Breast epithelium (tissue), 4 donors: ENCODE data around the gene ZFP62. TPM values are rescaled to one million over a fixed set of nuclear protein-coding genes. Genes with fewer than 3 reads are reported as not detected.
A peak's percentile ranks its signal among the peaks of the same experiment; 100 is the strongest.

ENCODE experiments used
- DNase-seq, 2 donors: peaks; one replicate each; pipeline ENCODE4 v3.0.0-alpha.2; 2019; ENCODE audit warnings: low spot score in 2 of 2
- H3K27ac ChIP-seq, 2 donors: fragments of 200-600 bp; sonication (generic) in 1 of 2; one replicate each; pipeline ENCODE4 v1.5.1; 2016 to 2019; ENCODE audit warnings: mild to moderate bottlenecking in 1 of 2
- H3K27me3 ChIP-seq, 2 donors: fragments of 200-600 bp; sonication (generic) in 1 of 2; one replicate each; pipeline versions ENCODE4 v1.5.1 to v1.6.0; 2017 to 2019; ENCODE audit warnings: control low read depth in 1 of 2, mild to moderate bottlenecking in 1 of 2
- H3K36me3 ChIP-seq: fragments of 200-600 bp; one replicate; pipeline ENCODE4 v1.5.1; 2019
- H3K4me1 ChIP-seq, 2 donors: fragments of 200-600 bp; sonication (generic); one replicate each; pipeline ENCODE4 v1.5.1; 2016 to 2019; ENCODE audit warnings: control low read depth in 1 of 2
- H3K4me3 ChIP-seq, 3 donors: fragments of 200-600 bp; sonication (generic); 1 replicate in 2 of 3; 2 replicates in 1 of 3; pipeline ENCODE4 v1.5.1; 2016 to 2019; ENCODE audit warnings: mild to moderate bottlenecking in 3 of 3, moderate library complexity in 2 of 3
- H3K9me3 ChIP-seq, 2 donors: fragments of 200-600 bp; sonication (generic) in 1 of 2; one replicate each; pipeline ENCODE4 v1.5.1; 2016 to 2019; ENCODE audit warnings: control low read depth in 1 of 2
- CTCF ChIP-seq, 3 donors: fragments of 450-650 bp; IDR thresholded peaks; one replicate each; pipeline ENCODE4 v1.5.1; 2016 to 2017; ENCODE audit warnings: antibody characterized with exemption in 3 of 3, mild to moderate bottlenecking in 3 of 3, moderate library complexity in 3 of 3
- POLR2A ChIP-seq: fragments of 450-650 bp; IDR thresholded peaks from one replicate; pipeline ENCODE4 v1.6.1; 2016; ENCODE audit warnings: antibody characterized with exemption, mild to moderate bottlenecking, moderate library complexity
- POLR2AphosphoS5 ChIP-seq, 3 donors: sonication (generic); formaldehyde crosslinking; IDR thresholded peaks; one replicate each; pipeline ENCODE4 v1.6.1; 2017; ENCODE audit warnings: antibody characterized with exemption in 3 of 3
- intact Hi-C: fragments of 100-400 bp; cut with DNase I; formaldehyde crosslinking; loops from one replicate; pipeline ENCODE4 v1.15.1; 2023; ENCODE audit warnings: low total_unique reads
- total RNA-seq, 3 donors: library from RNA; depleted of rRNA; stranded (reverse); fragments of >200 nt; gene quantifications; one replicate each; pipeline ENCODE4 v1.1.0, GENCODE V29; 2016

The ZFP62 gene
- total RNA-seq, 3 donors from 2014 or later: 18.6 to 49.6 (median 35.4) TPM

DNA sequence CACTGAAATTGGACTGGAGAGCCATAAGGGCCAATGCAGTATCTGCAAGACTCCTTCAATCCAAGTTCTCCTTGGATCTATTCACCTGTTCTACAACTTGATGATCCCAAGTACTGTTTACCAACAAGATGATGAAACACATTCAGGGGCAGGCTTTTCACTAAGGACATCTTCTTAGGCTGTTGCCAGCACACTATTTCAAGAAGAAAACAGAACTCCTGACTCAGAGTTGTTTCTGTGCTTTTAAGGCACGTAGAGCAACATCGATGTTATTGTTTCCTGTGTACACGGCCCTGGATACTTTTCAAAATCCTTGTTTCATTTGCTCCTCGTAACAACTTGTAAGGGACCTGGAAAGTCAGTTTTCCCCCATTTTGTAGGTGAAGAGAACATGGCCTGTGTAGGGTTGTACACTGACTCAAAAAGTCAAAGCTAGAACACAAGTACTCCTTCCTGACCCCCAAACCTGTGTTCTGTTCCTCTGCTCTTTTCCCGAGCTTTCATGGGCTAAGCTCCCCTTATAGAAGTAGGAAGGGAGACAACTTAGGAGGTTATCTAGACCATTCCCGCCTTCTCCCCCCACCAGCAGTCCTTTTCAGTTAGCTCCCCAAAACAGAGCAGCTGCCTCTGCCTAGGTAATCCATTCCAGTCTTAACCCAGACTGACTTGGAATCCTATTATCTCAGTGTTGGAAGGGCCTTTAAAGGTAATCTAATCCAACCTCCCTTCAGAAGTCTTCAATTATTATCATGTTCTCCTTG, 53.2 kb downstream of the ZFP62 start:
- peak overlapping the region; percentile 99 for H3K27ac ChIP-seq
- DNase-seq: no peak
- no peaks in the 10 kb centered on the region for H3K36me3 ChIP-seq
- intact Hi-C loops: no loop called here
- H3K4me1 ChIP-seq: peaks cover 27 to 56% of the 10 kb centered on the region in 2 donors
- no peaks in the 10 kb centered on the region for H3K9me3 ChIP-seq
- H3K27me3 ChIP-seq: no peaks in the 10 kb centered on the region
- no peak for TF ChIP-seq POLR2AphosphoS5 (IDR thresholded peaks at IDR 0.05)
- TF ChIP-seq CTCF (IDR thresholded peaks at IDR 0.05): no peak
- no peak for TF ChIP-seq POLR2A
- H3K4me3 ChIP-seq: peak overlapping the region; percentile 63 to 79 (median 71)

DNA sequence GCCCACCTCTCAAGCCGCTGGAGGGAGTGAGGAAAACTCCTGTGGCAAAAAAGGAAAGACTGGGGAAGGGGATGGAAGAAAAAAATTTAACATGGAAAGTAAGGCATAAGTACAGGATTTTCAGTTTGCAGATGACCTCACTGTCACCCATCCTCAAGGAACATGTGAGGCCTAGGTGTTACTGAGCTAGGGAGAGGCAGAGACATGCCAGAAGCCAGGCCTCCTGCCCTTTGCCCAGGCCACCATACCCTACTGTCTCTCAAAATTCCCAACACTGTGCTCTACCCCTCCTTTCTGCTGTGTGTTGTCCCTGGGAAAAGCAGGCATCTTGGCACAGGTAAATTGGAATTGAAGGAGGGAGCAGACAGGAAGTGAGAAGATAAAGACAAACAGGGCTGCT, 54.0 kb downstream of the ZFP62 start:
- no peaks in the 10 kb centered on the region for H3K9me3 ChIP-seq
- no peak for DNase-seq
- peaks cover 27 to 56% of the 10 kb centered on the region in 2 donors for H3K4me1 ChIP-seq
- intact Hi-C loops: no loop called here
- no peaks in the 10 kb centered on the region for H3K27me3 ChIP-seq
- no peaks in the 10 kb centered on the region for H3K36me3 ChIP-seq
- H3K27ac ChIP-seq: peak overlapping the region; percentile 99
- TF ChIP-seq POLR2A (no peak), CTCF (IDR thresholded peaks at IDR 0.05) (no peak), POLR2AphosphoS5 (IDR thresholded peaks at IDR 0.05) (no peak)
- H3K4me3 ChIP-seq: peak overlapping the region in 2 of 3 donors; percentile 71 to 79

- Histone ChIP-seq H3K4me3 (peak overlapping the region in 2 of 3 donors; percentile 24 to 79), H3K36me3 (no peaks in the 10 kb centered on the region), H3K27me3 (no peaks in the 10 kb centered on the region), H3K9me3 (no peaks in the 10 kb centered on the region), H3K4me1 (peaks cover 27 to 53% of the 10 kb centered on the region in 2 donors), H3K27ac (peak overlapping the region; percentile 99)
- no peak for DNase-seq
- intact Hi-C loops: no loop called here
- TF ChIP-seq CTCF (IDR thresholded peaks at IDR 0.05) (no peak), POLR2AphosphoS5 (IDR thresholded peaks at IDR 0.05) (peak in 1 of 3 donors; percentile 14)
Observed at GRCh38 chr5:180806351-180807011, 54.6 kb downstream of the ZFP62 start.

DNA sequence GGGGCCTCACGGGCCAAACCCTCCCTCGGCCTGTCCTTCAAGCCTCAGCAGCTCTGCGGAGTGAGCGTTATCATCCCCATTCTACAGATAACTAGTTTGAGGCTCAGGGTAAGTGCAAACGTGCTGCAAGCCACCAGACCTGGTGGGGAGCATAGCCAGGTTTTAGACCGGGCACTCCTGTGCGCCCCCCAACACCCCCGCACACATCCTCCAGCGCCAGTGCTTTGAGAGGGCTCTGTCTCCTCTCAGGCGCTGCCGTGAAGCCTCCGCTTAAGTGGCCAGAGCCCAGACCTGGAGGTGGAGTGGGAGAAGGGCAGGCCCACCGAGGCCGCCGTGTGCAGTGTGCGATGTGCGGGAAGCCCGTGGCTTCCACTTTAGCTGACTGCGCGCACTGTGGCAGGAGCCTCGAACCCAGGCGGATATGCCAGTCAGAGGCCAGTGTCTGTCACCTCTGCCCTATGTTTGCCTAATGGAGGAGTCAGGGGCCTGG, 56.9 kb downstream of the ZFP62 start:
- intact Hi-C loops: no loop called here
- peaks cover 27 to 64% of the 10 kb centered on the region in 2 donors for H3K4me1 ChIP-seq

More for the DNA sequence above, 56.9 kb downstream of the ZFP62 start:
- H3K4me3 ChIP-seq: peak overlapping the region; percentile 64 to 100 (median 68)
- H3K27me3 ChIP-seq: no peaks in the 10 kb centered on the region
- H3K36me3 ChIP-seq: no peaks in the 10 kb centered on the region
- H3K9me3 ChIP-seq: no peaks in the 10 kb centered on the region
- DNase-seq: no peak
- H3K27ac ChIP-seq: peak overlapping the region; percentile 96 to 99
- TF ChIP-seq POLR2A (no peak), CTCF (IDR thresholded peaks at IDR 0.05) (no peak), POLR2AphosphoS5 (IDR thresholded peaks at IDR 0.05) (no peak)
